HG03045 (cell line): ENCODE data around the gene PNPO.

Experiments
- ATAC-seq: cut with Tn5 transposase; IDR thresholded peaks from one replicate; pipeline ENCODE4 v1.9.1; 2021; ENCODE audit warnings: mild to moderate bottlenecking, moderate library complexity; ENCODE audit not compliant: unreplicated experiment

Gene PNPO

DNA sequence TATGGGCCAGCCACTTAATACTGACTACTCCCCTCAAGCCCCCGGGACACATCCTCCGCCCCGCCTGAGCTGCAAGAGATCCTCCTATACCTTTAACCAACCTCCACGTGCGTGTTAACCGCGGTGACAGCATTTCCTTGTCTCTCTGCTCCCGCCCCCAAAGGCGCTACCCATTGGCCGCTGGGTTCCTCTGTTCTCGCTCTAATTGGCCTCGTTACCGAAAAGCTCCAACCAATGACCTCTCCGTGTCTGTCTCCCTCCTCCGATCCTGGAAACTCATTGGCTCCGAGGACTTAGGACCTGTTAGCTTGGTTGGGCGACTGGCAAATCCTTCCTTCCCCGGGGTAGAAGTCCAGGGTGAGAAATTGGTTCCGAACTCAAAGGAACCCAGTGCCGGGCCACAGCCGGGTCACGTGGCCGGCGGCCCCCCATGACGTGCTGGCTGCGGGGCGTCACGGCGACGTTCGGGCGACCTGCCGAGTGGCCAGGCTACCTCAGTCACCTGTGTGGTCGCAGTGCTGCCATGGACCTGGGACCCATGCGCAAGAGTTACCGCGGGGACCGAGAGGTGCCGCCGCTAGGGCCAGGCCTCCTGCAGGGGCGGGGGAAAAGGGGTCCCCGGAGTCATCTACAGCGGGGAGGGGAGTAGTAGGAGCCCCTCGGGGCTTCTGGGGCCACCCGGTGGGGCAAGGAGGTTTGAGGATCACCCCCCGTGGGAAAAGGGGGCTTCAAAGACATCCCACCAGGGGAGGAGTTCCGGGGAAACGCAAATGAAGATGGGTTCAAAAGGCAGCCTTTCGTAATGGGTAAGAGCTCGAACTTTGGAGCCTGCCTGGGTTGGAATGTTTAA, at the start of gene PNPO:
PNPO (plus strand) TSS at position 326 of the 850 bp plus-strand sequence; CDS start at position 431, 105 bp downstream.
- peak; percentile 93 for ATAC-seq

DNA sequence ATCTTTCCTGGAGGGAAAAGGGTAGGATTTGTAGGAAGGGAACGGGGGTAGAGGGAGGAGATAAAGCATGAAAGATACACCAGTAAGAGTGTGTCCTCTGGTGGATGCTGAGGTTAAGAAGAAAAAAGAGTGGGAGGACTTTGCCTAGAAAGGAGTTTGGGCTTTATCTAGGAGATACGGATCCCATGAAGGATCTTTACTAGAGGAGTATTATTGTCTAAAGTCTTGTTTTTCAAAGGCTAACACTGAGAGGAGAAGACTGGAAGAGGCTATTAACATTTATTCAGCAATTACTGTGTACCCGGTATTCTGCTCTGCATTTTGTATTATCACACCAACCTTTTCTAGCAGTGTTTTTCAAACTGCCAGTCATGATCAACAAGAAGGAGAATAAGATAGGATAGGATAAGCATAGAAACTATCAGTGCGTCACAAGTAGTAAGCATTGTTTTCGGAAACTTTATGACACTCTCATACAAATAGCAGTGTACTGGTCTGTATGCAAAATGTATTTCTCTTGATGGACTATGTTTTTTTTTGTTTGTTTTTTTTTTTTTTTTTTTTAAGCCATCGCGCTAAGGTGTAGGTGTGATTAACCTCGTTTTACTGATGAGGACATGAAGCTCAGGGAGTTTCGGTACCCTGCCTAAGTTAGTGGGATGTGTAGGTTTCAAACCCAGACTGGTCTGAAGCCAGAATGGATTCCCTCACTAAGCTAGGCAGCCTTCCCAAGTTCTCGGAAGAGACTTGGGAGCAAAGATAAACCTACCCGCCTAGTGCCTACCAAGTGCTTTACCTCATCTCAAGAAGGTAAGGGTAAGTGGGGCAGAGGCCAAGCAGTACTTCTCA, 46.6 kb upstream of the PNPO start:
- ATAC-seq, result no peak

DNA sequence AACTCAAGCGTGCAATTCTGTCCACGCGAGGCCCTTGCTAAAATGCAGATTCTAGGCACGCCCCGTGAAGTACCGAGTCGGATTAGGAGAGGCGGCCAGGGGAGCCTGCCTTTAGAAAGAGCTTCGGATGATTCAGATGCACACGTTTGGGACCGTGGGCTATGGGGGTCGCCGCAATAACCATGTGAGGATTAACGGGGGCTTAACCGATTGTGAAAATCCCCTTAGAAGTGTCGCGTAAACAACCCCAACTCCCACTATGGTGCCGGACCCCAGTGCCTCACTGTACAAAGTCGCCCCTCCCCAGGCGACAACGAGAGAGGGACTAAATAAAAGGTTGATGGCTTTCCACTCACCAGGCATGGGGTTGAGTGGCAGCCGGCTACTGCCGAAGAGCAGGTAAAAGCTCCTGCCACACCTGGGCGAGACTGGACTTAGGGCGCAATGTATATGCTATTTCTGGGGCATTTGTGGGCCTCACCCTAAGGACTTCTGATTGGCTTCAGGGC, 46.0 kb upstream of the PNPO start:
- ATAC-seq, result no peak

GRCh38 chr17:47895856-47896671, 45.3 kb upstream of the PNPO start, which contains the start of gene SP2:
TSS of gene SP2 (plus strand) at chr17:47896236. CDS start at chr17:47896287, 51 bp downstream.
- peak; percentile 90 for ATAC-seq

- no peak for ATAC-seq
Observed at GRCh38 chr17:47896672-47897490, 44.5 kb upstream of the PNPO start.

- no peak for ATAC-seq
Observed at GRCh38 chr17:47897561-47897960, 43.8 kb upstream of the PNPO start.

GRCh38 chr17:47898241-47898640, 43.1 kb upstream of the PNPO start:
- ATAC-seq, result no peak

- ATAC-seq, result no peak
Observed at GRCh38 chr17:47899643-47900042, 41.7 kb upstream of the PNPO start.

GRCh38 chr17:47901423-47901822, 39.9 kb upstream of the PNPO start:
- no peak for ATAC-seq

DNA sequence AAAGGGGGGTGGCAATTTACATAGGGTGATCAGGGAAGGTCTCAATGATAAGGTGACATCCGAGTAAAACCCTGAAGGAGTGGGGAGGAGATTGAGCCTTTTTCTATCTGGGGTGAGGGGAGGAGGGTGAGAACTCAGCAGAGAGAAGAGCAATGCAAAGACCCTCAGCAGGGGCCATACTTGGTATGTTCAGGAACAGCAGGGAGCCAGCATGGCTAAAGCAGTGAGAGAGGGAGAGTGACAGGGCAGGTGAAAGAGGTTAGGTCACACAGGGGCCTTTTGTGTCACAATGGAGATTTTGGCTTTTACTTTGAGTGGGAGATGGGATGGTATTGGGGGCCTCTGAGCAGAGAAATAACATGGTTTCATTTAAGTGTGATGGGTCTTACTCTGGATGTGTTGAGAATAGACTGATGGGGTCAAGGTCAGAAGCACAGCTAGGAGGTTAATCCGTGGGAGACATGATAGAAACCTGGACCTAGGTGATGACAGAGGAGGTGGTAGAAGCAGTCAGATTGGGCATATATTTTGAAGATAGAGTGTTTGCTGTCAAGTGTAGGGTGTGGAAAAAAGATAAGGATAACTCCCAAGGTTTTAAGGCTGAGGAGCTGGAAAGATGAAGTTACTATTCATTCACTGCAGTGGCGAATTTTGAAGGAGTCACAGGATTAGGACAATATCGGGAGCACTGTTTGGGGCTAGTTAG, 39.2 kb upstream of the PNPO start:
- no peak for ATAC-seq

GRCh38 chr17:47905221-47905733, 36.1 kb upstream of the PNPO start:
- no peak for ATAC-seq

DNA sequence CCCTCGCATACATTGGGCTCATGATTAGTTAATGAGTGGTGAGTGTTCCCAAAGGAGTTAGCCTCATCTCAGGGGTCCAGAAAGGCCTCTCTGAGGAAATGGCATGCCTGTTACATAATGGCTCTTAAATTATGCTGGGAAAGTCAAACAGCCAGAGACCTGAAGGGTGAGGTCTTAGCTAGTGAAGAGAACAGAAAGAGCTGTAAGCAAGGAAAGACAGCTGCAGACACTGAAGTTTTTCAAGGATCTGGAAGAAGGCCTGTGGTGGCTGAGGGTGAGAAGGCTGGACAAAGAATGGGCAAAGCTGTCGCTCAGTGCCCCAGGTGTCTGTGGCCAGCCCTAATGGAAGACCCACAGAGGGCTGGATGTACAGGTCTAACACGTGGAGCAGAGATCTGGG, 34.9 kb upstream of the PNPO start:
- no peak for ATAC-seq

- no peak for ATAC-seq
Observed at GRCh38 chr17:47907932-47908562, 33.3 kb upstream of the PNPO start.

- ATAC-seq, result no peak
Observed at GRCh38 chr17:47913050-47913449, 28.3 kb upstream of the PNPO start.

DNA sequence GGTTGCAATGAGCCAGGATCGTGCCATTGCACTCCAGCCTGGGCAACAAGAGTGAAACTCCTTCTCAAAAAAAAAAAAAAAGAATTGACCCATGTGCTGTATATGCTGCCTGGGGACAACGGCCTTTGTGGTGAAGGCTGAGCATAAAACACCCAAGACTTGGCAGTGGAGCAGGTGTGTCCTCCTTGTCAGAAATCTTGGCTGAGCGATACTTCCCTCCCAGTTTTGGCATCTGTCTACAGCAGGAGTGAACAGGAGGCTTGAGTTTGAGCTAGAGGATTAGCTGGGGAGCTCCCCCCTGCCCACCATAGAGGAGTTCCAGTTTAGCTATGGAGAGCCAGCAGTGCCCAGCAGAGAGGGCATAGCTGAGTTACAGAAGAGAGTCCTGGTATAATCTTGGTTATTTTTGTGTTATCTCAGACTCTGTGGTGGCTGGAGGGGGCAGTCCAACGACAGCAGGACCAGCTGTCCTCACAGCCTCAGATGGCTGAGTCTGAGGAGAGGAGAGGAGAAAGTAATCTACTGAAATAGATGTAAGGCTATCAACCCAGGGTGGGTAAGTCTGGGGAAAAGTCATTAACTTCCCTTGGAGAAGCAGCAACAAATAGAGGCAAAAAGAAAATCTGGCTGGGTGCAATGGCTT, 26.9 kb upstream of the PNPO start:
- no peak for ATAC-seq

- no peak for ATAC-seq
Observed at GRCh38 chr17:47915776-47916398, 25.5 kb upstream of the PNPO start.

- no peak for ATAC-seq
Observed at GRCh38 chr17:47916489-47917208, 24.7 kb upstream of the PNPO start.
